Skeletal muscle cell (primary cell): ENCODE data around the gene PTPRD.

Source experiments
- DNase-seq: peaks from one replicate; pipeline ENCODE4 v3.0.0-alpha.2; 2010; ENCODE audit warnings: low read depth
- H3K4me3 ChIP-seq: 2 replicates; pipeline ENCODE4 v1.5.1; 2011; ENCODE audit warnings: low read depth, mild to moderate bottlenecking, control low read depth, low read length, moderate library complexity

The PTPRD gene

GRCh38 chr9:9846557-9846956, 766.2 kb downstream of the PTPRD start:
- no peak for DNase-seq
- H3K4me3 ChIP-seq, result no peak overlapping the region

GRCh38 chr9:9820436-9820835, 792.4 kb downstream of the PTPRD start:
- no peak for DNase-seq

GRCh38 chr9:9819886-9820285, 792.9 kb downstream of the PTPRD start:
- DNase-seq, result no peak
- no peak overlapping the region for H3K4me3 ChIP-seq

More at GRCh38 chr9:9820436-9820835, 792.4 kb downstream of the PTPRD start:
- H3K4me3 ChIP-seq, result no peak overlapping the region

GRCh38 chr9:9817176-9817575, 795.6 kb downstream of the PTPRD start:
- no peak for DNase-seq
- H3K4me3 ChIP-seq, result no peak overlapping the region

- H3K4me3 ChIP-seq, result no peak overlapping the region
- DNase-seq, result no peak
These were observed 808.7 kb downstream of the PTPRD start for GRCh38 chr9:9804109-9804508.

GRCh38 chr9:9799287-9799686, 813.5 kb downstream of the PTPRD start:
- H3K4me3 ChIP-seq, result no peak overlapping the region
- DNase-seq, result no peak

- no peak overlapping the region for H3K4me3 ChIP-seq
- no peak for DNase-seq
These were observed 820.5 kb downstream of the PTPRD start for GRCh38 chr9:9792144-9792857.

- no peak for DNase-seq
- no peak overlapping the region for H3K4me3 ChIP-seq
These were observed 821.2 kb downstream of the PTPRD start for GRCh38 chr9:9791611-9792010.

- no peak for DNase-seq
- no peak overlapping the region for H3K4me3 ChIP-seq
These were observed 822.5 kb downstream of the PTPRD start for GRCh38 chr9:9790216-9790872.

GRCh38 chr9:9783711-9784110, 829.1 kb downstream of the PTPRD start:
- DNase-seq, result no peak
- no peak overlapping the region for H3K4me3 ChIP-seq

GRCh38 chr9:9783211-9783610, 829.6 kb downstream of the PTPRD start:
- no peak for DNase-seq

GRCh38 chr9:9778293-9778692, 834.5 kb downstream of the PTPRD start:
- no peak overlapping the region for H3K4me3 ChIP-seq
- DNase-seq, result no peak

More at GRCh38 chr9:9783211-9783610, 829.6 kb downstream of the PTPRD start:
- no peak overlapping the region for H3K4me3 ChIP-seq

- no peak overlapping the region for H3K4me3 ChIP-seq
- no peak for DNase-seq
These were observed 838.3 kb downstream of the PTPRD start for GRCh38 chr9:9774471-9774870.

- no peak for DNase-seq
- H3K4me3 ChIP-seq, result no peak overlapping the region
These were observed 841.5 kb downstream of the PTPRD start for GRCh38 chr9:9771314-9771713.

- DNase-seq, result no peak
- H3K4me3 ChIP-seq, result no peak overlapping the region
These were observed 848.0 kb downstream of the PTPRD start for GRCh38 chr9:9764821-9765220.

GRCh38 chr9:9754186-9754585, 858.6 kb downstream of the PTPRD start:
- H3K4me3 ChIP-seq, result no peak overlapping the region
- DNase-seq, result no peak

GRCh38 chr9:9753266-9753665, 859.5 kb downstream of the PTPRD start:
- DNase-seq, result no peak
- H3K4me3 ChIP-seq, result no peak overlapping the region

- no peak overlapping the region for H3K4me3 ChIP-seq
- DNase-seq, result no peak
These were observed 860.1 kb downstream of the PTPRD start for GRCh38 chr9:9752722-9753121.

GRCh38 chr9:9751996-9752395, 860.8 kb downstream of the PTPRD start:
- no peak for DNase-seq
- no peak overlapping the region for H3K4me3 ChIP-seq

- no peak for DNase-seq
- H3K4me3 ChIP-seq, result no peak overlapping the region
These were observed 862.1 kb downstream of the PTPRD start for GRCh38 chr9:9750719-9751118.

GRCh38 chr9:9749591-9749990, 863.2 kb downstream of the PTPRD start:
- no peak overlapping the region for H3K4me3 ChIP-seq
- no peak for DNase-seq
